Colonic mucosa (tissue), 4 donors: ENCODE data around the gene DOCK11. TPM values are rescaled to one million over a fixed set of nuclear protein-coding genes. Genes with fewer than 3 reads are reported as not detected.

Experiments
- DNase-seq: peaks from one replicate; pipeline ENCODE4 v3.0.0-alpha.2; 2020
- H3K27ac ChIP-seq: fragments of 200-600 bp; one replicate; pipeline ENCODE4 v1.8.0; 2021
- H3K27me3 ChIP-seq: fragments of 200-600 bp; one replicate; pipeline ENCODE4 v1.8.0; 2021
- H3K36me3 ChIP-seq: fragments of 200-600 bp; one replicate; pipeline ENCODE4 v1.8.0; 2021
- H3K4me1 ChIP-seq: fragments of 200-600 bp; one replicate; pipeline ENCODE4 v1.8.0; 2021; ENCODE audit warnings: mild to moderate bottlenecking
- H3K4me3 ChIP-seq: fragments of 200-600 bp; one replicate; pipeline ENCODE4 v1.8.0; 2021
- H3K9ac ChIP-seq, 2 donors: one replicate each; pipeline ENCODE4 v1.7.0; 2013; ENCODE audit warnings: control low read depth in 2 of 2, low read depth in 2 of 2, low read length in 2 of 2
- H3K9me3 ChIP-seq: fragments of 200-600 bp; one replicate; pipeline ENCODE4 v1.8.0; 2021
- CTCF ChIP-seq: fragments of 200-600 bp; IDR thresholded peaks from one replicate; pipeline ENCODE4 v1.8.0; 2022; ENCODE audit warnings: antibody characterized with exemption, mild to moderate bottlenecking
- intact Hi-C: fragments of 100-400 bp; cut with DNase I; formaldehyde crosslinking; loops from one replicate; pipeline ENCODE4 v1.14.1; 2022
- total RNA-seq, 2 donors: library from RNA; stranded (reverse); fragmentation: NEBNext Ultra II Directional in 1 of 2; extraction: Animal tissue kit (Norgen Biotek cat#: 25700) in 1 of 2; gene quantifications; one replicate each; pipeline ENCODE4 v1.2.1, GENCODE V29; 2021
- donor health status: healthy.
- donor health status: DM: no; HTN: no; CAD: no.
- donor health status: DM: no; HTN: no; CAD: no.

DOCK11 gene
- total RNA-seq, 2 donors from 2014 or later = 3.3 to 8.7 TPM

- Histone ChIP-seq H3K36me3 (no peaks in the 10 kb centered on the region), H3K27ac (no peak overlapping the region), H3K9ac (no peak overlapping the region), H3K27me3 (no peaks in the 10 kb centered on the region), H3K9me3 (no peaks in the 10 kb centered on the region), H3K4me3 (no peak overlapping the region), H3K4me1 (no peaks in the 10 kb centered on the region)
- no peak for TF ChIP-seq CTCF
- no peak for DNase-seq
- intact Hi-C loops = no loop called here
These were observed 49.9 kb downstream of the DOCK11 start for GRCh38 chrX:118545510-118545909.

- Histone ChIP-seq H3K4me3 (no peak overlapping the region), H3K9me3 (no peaks in the 10 kb centered on the region), H3K9ac (no peak overlapping the region), H3K36me3 (no peaks in the 10 kb centered on the region), H3K27me3 (no peaks in the 10 kb centered on the region), H3K27ac (no peak overlapping the region), H3K4me1 (no peaks in the 10 kb centered on the region)
- DNase-seq = no peak
- intact Hi-C loops = no loop called here
- TF ChIP-seq CTCF = no peak
These were observed 53.2 kb downstream of the DOCK11 start for GRCh38 chrX:118548841-118549240.

- Histone ChIP-seq H3K36me3 (no peaks in the 10 kb centered on the region), H3K27me3 (no peaks in the 10 kb centered on the region), H3K27ac (no peak overlapping the region), H3K4me1 (no peaks in the 10 kb centered on the region), H3K9ac (no peak overlapping the region), H3K9me3 (no peaks in the 10 kb centered on the region), H3K4me3 (no peak overlapping the region)
- intact Hi-C loops = no loop called here
- no peak for DNase-seq
- TF ChIP-seq CTCF = no peak
These were observed 55.2 kb downstream of the DOCK11 start for GRCh38 chrX:118550792-118551191.

- Histone ChIP-seq H3K9ac (no peak overlapping the region), H3K36me3 (no peaks in the 10 kb centered on the region), H3K27ac (no peak overlapping the region), H3K9me3 (no peaks in the 10 kb centered on the region), H3K4me1 (no peaks in the 10 kb centered on the region), H3K27me3 (no peaks in the 10 kb centered on the region), H3K4me3 (no peak overlapping the region)
- DNase-seq = no peak
- TF ChIP-seq CTCF = no peak
- intact Hi-C loops = no loop called here
These were observed 55.8 kb downstream of the DOCK11 start for GRCh38 chrX:118551426-118551825.

- no peak overlapping the region for H3K9ac ChIP-seq
- DNase-seq = no peak
- H3K4me1 ChIP-seq = no peaks in the 10 kb centered on the region
- no peak for TF ChIP-seq CTCF
- no peak overlapping the region for H3K4me3 ChIP-seq
- no peaks in the 10 kb centered on the region for H3K27me3 ChIP-seq
- no peaks in the 10 kb centered on the region for H3K36me3 ChIP-seq
- intact Hi-C loops = no loop called here
- H3K27ac ChIP-seq = no peak overlapping the region
- no peaks in the 10 kb centered on the region for H3K9me3 ChIP-seq
These were observed 56.7 kb downstream of the DOCK11 start for GRCh38 chrX:118552121-118552900.
